ENCODE results near the gene L1CAM.

L1CAM gene

GRCh38 chrX:153812220-153812619, 73.8 kb downstream of the L1CAM start:
- no peak for TF ChIP-seq CTCF (conservative IDR thresholded peaks at IDR 0.05)

More at GRCh38 chrX:153812220-153812619, 73.8 kb downstream of the L1CAM start:
- no peak overlapping the region for H3K27ac ChIP-seq
